SH-SY5Y (cell line): ENCODE results near the gene PANX2.

Source experiments
- GATA2 ChIP-seq: IDR thresholded peaks from 2 replicates; pipeline ENCODE4 v1.6.1; 2011; ENCODE audit warnings: mild to moderate bottlenecking, low read depth, low read length
- GATA3 ChIP-seq: IDR thresholded peaks from 2 replicates; pipeline ENCODE4 v1.6.1; 2011; ENCODE audit warnings: low read depth, mild to moderate bottlenecking, low read length, moderate library complexity

Gene PANX2

DNA sequence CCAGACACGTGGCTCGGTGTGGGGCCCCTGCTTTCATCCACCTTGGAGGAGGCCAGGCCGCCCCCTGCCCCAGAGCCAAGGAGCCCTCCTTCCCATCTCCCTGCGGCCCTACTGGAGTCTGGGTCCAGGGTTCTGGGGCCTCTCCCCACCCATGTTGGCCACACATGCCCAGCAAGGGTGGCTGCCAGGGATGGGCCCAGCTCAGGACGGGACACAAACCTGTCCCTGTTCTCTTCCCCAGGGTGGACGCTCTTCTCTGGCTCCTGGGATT lies 4.6 kb downstream of the PANX2 start:
- TF ChIP-seq GATA3 (no peak), GATA2 (no peak)

DNA sequence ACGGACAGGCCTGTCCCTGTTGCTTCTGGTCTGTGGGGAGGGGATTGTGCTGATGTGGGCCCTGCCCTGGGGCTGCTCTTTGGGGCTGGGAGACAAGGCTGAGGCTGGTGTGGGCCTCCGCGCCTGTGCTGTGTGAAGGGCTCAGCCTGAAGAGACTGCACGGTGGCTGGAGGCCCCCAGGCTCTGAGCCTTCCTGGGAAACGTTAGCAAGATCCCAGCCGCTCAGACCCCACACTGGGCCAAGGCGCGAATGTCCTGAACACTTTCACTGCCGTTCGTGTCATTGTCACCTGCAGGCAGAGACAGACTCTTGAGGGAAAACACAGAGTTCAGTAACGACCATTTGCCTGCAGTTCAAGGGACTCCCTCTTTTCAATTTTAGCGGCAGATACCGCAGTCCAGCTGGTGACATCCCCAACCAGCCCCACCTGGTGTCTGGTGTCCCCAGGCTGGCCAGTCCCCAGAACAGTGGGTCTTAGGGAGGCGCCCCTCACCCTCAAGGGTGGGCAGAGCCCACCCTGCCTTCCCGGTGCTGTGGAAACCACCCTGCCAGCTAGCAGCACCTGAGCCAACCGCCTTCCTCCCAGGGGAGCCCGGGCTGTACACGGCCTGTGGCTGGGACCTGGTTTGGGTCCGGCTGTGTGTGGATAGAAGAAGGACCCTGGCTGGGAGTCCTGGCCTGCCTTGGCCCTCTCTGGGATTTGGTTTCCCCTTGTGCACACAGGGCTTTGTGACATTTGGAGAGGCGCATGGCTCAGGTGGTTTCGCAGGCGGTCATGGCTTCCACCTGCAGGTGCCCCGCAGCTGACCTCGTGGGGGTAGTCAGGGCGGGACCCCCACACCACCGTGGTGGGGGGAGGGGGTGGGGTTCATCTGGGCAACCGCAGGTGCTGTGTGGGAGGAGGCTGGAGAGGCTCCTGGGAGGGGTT lies 5.7 kb downstream of the PANX2 start:
- no peak for TF ChIP-seq GATA2
- TF ChIP-seq GATA3 = no peak

DNA sequence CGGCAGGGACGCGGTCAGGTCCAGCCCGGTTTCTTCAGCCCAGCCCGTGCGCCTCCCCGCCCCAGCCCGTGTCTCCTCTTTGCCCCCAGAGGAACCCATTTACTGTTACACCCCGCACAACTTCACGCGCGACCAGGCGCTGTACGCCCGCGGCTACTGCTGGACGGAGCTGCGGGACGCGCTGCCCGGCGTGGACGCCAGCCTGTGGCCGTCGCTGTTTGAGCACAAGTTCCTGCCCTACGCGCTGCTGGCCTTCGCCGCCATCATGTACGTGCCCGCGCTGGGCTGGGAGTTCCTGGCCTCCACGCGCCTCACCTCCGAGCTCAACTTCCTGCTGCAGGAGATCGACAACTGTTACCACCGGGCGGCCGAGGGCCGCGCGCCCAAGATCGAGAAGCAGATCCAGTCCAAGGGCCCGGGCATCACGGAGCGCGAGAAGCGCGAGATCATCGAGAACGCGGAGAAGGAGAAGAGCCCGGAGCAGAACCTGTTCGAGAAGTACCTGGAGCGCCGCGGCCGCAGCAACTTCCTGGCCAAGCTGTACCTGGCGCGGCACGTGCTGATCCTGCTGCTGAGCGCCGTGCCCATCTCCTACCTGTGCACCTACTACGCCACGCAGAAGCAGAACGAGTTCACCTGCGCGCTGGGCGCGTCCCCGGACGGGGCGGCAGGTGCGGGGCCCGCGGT lies 6.5 kb downstream of the PANX2 start:
- TF ChIP-seq GATA3 = no peak
- no peak for TF ChIP-seq GATA2

DNA sequence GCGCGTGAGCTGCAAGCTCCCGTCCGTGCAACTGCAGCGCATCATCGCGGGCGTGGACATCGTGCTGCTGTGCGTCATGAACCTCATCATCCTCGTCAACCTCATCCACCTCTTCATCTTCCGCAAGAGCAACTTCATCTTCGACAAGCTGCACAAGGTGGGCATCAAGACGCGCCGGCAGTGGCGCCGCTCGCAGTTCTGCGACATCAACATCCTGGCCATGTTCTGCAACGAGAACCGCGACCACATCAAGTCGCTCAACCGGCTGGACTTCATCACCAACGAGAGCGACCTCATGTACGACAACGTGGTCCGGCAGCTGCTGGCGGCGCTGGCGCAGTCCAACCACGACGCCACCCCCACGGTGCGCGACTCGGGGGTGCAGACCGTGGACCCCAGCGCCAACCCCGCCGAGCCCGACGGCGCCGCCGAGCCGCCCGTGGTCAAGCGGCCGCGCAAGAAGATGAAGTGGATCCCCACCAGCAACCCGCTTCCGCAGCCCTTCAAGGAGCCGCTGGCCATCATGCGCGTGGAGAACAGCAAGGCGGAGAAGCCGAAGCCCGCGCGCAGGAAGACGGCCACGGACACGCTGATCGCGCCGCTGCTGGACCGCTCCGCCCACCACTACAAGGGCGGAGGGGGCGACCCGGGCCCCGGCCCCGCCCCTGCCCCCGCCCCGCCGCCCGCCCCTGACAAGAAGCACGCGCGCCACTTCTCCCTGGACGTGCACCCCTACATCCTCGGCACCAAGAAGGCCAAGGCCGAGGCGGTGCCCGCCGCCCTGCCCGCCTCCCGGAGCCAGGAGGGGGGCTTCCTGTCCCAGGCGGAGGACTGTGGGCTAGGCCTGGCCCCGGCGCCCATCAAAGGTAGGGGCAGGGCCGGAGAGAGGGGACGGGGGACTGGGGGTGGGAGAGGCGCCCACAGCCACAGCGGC lies 7.3 kb downstream of the PANX2 start:
- no peak for TF ChIP-seq GATA2
- no peak for TF ChIP-seq GATA3

DNA sequence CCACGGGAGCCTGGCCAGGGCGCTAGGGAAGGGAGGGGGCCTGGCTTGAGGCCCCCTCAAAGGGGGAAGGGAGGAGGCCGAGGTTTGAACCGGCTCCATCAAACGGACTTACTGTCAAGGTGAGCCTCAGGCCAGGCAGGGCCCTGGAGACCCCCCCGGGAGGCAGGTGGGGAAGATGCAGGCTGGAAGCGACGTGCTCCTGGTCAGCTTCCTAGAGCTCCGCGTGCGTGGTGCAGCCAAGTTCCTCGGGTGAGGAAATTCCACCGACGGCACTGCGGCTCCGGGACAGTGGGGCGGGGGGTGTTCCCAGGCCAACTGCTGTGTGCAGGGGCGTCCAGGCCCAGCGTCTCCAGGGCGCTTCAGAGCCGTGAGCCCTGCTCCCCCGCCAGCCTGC lies 7.9 kb downstream of the PANX2 start:
- TF ChIP-seq GATA3 (no peak), GATA2 (no peak)

DNA sequence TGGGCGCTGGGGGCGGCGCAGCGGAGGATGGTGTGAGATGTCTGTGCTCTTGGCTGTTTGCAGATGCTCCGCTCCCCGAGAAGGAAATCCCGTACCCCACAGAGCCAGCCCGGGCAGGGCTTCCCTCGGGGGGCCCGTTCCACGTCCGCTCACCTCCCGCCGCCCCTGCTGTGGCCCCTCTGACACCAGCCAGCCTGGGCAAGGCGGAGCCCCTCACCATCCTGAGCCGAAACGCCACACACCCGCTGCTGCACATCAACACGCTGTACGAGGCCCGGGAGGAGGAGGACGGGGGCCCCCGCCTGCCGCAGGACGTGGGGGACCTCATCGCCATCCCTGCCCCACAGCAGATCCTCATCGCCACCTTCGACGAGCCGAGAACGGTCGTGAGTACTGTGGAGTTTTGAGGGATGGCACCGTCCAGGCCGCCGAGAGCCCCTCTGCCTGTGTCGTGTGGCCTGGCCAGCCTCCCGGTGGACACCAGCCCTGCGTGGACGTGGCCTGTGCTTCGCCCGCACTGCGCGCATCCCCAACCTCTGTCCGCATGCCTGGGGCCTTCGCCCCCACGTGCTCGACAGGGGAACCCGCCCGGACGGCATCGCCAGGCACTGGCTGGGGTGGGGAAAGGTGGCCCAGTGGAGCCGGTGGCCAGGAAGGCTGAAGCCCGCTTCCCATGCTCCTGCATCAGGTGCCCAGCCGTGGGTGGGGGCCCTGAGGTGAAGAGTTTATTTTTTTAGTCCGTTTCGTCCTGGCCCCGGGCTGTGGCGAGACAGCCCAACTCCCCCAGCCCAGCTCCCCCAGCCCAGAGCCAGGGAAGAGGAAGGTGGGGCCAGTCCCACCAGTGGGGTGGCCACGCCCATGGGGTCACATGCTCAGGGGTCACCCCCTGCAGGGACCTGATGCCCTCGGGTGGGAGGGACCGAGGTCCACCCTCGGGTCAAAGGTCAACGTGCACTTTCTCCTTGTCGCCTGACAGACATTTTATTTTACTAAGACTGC lies 8.6 kb downstream of the PANX2 start:
- TF ChIP-seq GATA3 = no peak
- TF ChIP-seq GATA2 = no peak

DNA sequence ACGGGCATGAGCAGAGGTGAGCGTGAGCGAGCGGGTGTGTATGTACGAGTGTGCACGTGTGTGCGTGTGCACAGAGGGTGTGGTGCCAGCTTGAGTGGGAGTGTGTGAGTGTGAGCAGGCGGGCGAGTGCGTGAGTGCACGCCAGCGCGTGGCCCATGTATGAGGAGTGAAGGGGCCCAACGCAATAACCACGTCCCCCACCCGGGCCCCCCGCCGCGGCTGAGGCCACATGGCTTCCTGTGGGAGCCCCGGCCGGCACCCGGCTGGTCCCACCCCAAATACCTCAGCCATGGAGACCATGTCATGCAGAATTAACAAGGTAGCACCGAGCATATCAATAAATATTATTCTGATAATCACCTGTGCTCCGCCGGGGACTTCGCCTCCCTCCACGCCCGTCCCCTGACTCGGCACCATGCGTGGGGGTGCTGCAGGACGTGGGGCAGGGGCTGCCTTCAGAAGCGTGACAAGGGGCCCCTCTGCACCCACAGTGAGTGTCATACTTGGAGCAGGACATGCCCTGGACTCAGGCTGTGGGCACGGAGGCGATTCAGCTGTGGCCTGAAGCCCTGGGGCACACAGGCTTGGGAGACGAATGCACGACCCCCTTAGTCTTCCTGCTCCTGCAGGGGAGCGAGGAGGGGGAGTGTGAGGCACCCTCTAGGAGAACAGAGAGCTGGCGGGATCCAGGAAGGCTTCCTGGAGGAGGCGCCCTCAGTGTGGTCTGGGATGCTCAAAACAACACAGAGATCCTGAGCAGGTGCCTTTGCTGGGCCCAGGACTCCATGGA lies 9.6 kb downstream of the PANX2 start:
- TF ChIP-seq GATA2 = no peak
- TF ChIP-seq GATA3 = no peak

DNA sequence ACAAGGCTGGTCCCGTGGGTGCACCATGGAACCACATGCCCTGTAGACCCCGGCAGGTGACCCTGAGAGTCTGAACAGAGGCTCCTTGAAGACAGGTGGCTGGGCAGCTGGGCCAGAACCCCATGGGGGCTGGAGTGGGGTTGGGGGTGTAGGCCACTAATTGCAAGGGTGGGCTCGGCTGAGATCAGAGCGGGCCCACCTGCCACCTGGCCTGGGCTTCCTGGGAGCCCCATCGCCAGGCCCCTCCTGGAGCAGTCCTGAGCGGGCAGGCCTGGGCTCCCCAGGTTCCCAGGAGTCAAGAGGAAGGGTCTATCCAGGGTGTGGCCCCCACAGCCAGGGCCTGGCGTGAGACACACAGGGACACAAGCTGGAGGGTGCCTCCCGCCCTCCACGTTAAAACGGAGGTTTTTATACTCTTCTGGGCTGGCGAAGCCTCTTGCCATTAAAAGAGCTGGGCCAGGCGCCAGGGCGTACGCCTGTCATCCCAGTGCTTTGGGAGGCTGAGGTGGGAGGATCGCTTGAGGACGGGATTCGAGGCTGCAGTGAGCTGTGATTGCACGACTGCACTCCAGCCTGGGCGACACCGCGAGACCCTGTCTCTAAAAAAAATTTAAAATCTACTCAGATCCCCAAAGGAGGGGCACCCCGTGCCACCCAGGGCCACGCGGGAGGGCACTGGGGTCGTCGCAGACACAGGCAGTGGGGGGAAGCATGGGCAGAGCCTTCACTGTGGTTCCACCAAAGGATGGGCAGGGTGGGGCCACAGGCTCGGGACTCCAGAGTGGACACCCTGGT lies 10.4 kb downstream of the PANX2 start:
- TF ChIP-seq GATA2 (no peak), GATA3 (no peak)

DNA sequence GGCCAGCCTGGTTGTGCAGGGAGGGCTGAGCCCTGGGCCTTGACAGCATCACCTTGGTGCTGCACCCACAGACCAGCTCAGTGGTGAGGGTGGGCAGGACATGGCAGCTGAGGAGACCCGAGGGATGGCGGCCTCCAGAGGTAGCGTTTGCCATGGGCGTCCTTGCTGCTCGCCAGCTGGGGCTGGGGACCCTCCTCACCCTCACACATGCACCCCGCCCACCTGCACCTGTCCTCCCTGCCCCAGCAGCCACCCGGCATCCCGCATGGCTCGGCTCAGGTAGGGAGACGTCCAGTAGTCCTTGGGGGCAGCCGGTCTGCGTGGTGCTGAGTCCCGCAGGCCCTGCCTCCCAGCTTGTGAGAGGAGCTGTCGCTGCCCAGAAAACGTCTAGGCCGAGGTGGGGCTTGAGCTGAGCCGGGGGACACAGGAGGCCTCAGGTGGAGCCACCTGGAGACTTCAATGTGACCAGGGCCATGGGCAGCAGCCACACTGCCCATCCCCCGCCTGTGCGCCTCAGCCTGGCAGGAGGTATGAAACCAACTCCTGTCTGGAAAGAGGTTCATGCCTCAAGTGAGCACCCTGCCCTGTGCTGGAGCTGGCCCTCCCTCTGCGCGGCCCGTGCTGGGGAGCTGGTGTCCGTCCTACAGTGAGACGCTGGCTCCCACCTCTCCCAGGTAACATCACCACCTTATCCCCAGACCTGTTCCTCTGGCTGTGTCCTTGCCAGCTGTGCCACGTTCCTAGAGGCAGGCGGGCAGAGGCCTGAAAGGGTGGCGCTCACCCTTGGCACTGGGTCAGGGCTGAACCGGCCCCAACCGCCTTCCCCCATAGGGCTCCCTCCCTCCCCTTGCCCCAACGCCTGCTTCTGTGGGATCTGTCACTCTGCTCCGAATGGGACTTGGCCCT lies 11.9 kb downstream of the PANX2 start:
- no peak for TF ChIP-seq GATA2
- no peak for TF ChIP-seq GATA3

DNA sequence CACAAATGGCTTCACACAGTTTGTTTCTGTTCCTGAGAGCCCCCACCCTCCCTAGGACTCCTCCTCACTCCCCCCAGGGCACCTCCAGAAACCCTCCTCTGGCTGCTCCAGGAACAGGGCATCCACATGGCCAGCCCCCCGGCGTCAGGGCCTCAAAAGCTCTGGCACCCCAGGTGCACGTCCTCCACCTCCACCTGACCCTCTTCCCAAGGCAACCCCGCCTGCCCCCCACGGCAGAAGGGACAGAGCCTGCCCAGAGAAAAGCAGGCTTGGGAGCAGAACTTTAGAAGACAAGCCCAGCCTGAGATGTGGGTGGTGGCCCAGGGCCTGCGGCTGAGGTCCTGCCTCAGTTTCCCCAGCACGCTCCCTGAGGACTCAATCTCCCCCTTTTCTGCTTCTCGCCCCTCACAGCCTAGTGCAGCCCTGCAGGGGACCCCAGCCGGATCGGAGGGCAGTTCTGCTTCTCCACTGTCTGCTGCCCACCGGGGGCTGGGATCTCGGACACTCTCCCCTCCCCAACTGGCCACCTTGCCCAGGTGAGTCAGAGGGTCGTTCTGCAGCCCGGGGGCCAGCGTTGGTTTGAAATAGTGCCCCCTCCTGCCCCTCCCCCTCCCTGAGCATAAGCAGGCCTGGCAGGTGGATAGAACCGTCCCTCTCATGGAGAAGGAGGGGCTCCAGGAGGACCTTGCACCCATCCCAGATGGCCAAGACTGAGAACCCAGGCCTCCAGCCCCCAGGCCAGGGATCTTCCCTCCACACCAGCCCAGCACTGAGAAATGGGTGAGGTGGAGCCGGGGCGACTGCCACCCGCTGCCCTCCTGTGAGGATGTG lies 12.8 kb downstream of the PANX2 start:
- TF ChIP-seq GATA2 (no peak), GATA3 (no peak)
